GM21786 (cell line): ENCODE results near the gene EMX1.

Experiments used
- ATAC-seq: cut with Tn5 transposase; IDR thresholded peaks from one replicate; pipeline ENCODE4 v1.9.1; 2021; ENCODE audit not compliant: unreplicated experiment

EMX1 gene

GRCh38 chr2:72924353-72925240 is 7.3 kb downstream of the EMX1 start:
- no peak for ATAC-seq

DNA sequence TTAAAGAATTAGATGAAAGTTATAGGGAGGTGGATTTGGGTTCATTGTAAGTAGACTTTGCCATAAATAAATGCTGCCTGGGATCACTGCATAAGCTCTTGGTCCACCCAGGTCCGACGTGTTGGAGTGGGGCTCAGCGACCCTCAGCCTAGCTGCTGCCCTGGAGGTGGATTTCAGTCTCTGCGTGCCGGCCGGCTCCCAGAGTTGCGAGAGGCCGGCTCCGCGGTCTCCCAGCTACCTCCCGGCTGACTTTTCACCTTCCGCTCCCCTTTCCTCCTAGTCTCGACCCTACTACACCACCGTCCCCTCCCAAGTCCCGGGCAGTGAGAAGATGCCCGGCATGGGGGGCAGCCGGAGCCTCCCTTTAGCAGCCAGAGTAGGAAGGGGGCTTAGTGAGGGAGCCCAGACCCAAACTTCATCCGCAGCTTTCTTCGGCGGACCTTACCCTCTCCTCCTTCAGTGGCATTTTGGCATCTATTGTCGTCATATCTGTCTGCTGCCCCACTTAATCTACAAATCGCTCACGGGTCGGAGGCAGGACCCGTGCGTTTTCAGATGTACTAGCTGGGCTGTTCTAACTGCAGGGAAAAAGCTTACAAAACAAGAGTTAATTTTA is 8.1 kb downstream of the EMX1 start:
- ATAC-seq = no peak

- ATAC-seq = no peak
These were observed 9.0 kb downstream of the EMX1 start for GRCh38 chr2:72926368-72926767.

DNA sequence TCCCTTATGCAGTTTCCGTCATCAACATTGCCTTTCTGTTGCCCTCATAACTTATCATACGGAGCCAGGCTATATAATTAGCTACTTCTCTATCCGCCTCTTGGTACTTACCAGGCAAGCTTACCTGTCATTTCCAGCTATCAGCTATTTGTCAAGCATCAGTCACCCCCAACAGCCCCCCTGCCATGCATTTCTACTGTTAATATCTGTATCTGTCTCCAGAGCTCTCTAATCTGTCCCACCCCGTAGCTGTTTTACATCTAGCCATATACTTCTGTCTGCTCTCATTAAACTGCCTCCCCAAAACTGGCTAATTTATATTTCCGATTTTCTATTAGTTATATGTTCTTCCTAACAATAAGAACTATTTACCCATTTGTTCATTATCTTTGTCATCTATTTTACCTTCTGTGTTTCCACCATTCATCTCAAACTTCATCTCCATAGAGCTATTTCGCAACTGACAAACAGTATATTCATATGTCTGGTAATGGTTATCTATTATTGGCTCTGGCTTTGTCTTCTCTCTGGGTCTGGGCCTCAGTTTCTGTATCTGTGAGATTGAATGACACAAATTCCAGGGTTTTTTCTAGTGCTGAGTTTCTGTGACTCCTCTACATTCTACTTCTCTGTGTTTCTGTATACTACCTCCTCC is 9.6 kb downstream of the EMX1 start:
- no peak for ATAC-seq

- no peak for ATAC-seq
These were observed 10.6 kb downstream of the EMX1 start for GRCh38 chr2:72927619-72928550.

DNA sequence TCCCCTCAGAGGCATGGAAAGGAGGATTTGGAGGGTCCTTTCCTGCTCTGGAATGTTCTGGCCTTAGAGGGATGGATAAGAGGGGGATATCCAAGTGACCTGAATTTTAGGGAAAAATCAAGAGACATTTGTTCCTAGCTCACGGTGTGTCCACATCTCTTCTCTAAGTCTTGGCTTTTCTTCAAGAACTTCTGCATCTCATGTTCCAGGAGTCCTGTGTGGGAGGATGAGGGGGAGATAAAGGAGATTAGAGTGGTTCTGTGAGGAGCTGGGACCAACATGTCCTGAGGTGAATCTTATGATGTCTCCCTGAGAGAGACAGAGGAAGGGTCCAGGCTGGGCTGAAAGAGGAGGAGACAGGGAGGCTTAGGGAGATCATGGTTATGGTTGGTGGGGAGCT is 11.7 kb downstream of the EMX1 start:
- ATAC-seq = no peak

DNA sequence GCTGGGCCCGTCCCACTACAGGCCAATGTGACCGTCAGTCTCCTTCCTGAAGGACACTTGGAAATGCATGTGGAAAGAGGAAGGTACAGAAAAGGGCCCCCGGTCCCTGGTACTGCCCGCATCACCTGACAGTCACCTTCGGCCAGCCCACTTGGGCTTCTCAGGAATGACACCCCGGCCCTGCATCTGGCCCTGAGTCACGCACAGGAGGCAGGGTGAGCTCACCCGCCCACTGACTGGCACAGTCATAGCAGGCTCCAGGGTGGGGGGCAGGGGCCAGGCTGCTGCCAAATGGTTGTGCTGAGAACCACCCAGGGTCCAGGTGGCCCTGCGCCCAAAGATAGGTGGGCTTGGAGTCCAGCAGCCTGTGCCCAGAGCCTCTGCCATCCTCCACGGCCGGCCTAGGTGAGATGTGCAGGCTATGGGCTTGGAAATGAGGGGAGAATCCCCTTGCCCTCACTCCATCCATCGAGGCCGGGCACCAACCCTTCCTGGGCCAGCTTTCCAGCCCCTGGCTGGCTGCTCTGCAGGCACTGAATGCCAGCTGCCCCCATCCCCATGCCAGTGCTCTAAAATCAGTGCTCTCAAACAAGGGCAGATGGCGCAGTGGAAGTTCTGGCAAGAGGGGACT is 14.1 kb downstream of the EMX1 start:
- no peak for ATAC-seq

DNA sequence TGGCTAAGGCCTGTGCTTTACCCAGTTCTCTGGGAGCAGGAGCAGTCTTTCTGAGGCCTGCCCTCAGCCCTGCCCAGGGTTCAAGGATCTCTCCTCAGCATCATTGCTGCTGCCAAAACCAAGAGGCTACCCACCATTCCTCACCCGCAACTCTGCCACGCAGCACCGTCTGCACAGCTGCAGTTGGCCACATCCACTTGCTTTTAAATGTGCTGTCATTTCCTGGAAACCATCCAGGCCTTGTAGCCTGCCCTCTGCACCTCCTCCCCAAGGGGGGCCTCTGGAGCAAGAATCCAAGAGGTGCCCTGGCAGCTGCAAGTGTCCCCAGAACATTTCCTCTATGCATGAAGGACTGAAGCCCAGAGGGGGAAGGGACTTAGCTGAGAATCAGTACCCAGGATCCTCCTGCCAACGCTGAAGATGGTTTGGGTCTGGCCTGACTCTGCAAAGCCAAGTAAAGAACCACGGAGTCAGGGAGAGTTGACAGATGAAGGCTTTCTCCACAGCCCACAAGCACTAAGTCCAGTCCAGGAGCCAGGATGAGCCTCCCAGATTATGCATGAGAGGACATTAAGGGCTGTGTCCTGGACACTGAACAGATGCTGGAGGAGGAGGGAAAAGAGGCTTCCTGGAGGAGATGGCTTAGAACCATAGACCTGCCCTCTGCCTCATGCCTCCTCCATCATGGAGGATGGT is 14.9 kb downstream of the EMX1 start:
- ATAC-seq = no peak

- no peak for ATAC-seq
These were observed 15.5 kb downstream of the EMX1 start for GRCh38 chr2:72932805-72933204.

- ATAC-seq = no peak
These were observed 15.9 kb downstream of the EMX1 start for GRCh38 chr2:72933207-72933606.

- ATAC-seq = no peak
These were observed 16.4 kb downstream of the EMX1 start for GRCh38 chr2:72933646-72934151.

DNA sequence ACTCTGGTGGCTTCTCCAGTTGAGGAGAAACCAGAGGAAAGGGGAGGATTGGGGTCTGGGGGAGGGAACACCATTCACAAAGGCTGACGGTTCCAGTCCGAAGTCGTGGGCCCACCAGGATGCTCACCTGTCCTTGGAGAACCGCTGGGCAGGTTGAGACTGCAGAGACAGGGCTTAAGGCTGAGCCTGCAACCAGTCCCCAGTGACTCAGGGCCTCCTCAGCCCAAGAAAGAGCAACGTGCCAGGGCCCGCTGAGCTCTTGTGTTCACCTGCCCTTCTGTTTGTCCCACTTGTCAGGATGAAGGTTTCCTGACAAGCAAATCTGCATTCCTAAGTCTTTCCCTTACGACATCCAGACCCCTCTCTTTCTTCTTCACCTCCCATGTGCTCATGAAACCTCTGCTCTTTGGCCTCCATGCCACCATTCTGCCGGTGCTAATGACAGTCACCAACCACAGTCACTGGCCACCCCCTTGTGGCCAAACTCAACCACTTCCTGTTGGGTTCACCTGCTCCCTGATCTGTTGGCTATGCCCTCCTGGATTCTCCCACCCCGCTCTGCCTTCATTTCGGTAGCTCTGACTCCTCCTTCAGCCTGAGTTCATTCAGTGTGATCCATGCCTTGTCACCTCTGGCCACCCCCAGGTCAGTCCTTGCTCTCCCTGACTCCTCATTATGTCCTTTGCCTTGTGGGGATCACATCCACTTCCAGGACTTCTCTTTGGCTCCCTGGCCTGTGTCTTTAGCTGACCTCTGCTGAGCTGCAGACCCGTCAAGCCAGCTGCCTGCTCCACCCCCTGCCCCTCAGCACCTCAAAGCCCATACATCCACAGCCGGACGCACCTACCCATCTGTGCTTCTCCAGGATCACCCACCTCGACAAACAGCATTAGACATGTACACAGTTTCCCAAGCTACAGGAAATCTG is 17.6 kb downstream of the EMX1 start:
- peak; percentile 49 for ATAC-seq

GRCh38 chr2:72935611-72935957 is 18.3 kb downstream of the EMX1 start:
- ATAC-seq = no peak

DNA sequence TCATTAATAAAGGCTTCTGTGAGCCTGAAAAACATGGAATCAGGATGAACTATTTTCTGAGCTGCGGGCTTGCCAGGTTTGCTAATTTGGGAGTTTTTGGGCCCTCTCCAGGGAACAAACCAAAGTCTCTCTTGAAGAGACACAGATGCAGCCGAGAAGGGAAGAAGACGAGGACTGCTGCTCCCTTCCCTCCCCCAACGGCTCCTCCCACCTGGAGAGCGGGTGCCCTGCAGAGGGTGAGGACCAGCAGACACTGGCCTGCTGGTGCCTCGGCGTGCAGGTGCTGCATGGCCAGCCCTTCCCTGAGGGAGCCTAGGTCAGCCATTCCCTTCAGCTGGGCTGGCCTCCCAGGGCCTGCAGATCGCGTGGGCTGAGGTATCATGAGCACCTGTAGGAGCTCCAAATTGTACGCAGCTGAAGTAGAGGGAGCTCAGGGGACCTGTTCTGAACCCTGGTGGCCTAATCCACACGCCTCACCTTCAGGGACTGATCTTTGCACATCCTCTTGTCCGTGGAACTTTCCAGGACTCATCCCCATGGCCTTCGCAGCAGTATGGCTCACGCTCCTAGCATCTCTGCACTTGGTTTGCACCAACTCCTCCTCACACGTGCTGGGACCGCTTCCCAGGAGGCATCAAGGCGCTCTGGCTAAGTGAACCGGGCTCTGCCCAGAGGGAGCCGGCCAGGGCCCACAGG is 19.5 kb downstream of the EMX1 start:
- no peak for ATAC-seq

GRCh38 chr2:72937356-72937669 is 20.0 kb downstream of the EMX1 start:
- no peak for ATAC-seq

DNA sequence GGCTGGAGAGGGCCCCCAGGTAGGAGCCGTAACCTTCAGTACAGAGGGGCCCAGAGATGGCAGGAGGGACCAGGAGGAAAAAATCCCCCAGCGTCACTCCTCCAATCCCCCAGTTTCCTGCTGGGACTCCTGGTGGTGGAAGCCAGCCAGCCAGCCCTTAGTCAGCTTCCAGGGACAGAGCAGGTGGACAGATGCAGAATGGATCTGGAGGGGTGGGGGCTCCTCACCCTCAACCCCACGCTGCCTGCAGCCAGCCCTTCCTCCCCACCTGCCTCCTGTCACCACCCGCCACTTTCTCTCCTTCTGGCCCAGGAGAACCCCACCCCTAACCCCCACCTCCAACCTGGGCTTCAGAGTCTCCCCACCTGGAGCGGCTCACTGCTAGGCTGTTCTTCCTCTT is 21.1 kb downstream of the EMX1 start:
- no peak for ATAC-seq

DNA sequence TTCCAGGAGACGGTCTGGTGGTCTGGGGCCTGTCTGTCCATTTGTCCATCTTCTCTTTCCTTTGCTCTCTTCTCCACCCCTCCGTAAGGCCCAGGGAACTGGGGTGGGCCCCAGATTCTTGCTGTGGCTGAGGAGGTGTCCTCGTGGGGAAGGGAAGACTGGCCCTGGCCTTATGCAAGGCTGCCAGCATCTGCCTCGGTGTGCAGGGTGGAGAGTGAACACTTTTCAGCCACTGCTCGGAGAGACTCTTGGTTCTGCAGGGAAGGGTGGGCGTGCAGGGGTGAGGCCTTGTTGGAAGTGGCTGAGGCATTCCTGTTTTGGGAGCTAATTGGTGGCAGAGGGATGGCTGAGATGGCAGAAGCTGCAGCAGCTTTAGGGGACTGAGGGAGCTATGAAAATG is 23.0 kb downstream of the EMX1 start:
- ATAC-seq = no peak

DNA sequence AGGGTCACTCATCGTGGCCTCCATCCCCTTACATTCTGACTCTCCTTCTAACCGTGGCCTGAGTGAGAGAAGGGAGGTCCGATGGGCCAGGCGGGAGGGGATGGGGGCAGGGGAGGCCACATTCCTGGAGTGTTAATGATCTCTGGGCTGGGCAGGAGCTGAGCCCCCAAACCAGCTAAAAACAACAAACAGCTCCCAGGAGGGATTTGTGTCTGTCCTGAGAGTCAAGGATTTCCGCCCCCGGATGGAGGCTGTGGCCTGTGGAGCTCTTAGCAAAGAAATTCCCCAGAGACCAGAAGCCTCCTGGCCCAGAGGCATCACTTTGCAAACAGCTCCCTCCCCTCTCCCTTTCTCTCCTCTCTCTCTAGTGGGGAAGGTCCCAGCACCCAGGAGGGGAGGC is 23.5 kb downstream of the EMX1 start:
- ATAC-seq = no peak
